Activated CD4-positive, alpha-beta T cell treated with anti-CD3 and anti-CD28 coated beads, Interleukin-2, amount 50 U/mL, for 1 hour (primary cell): Measurements from ENCODE around the gene SPATA31D3.
"Not testable (repeated sequence)": the region's sequence is repeated elsewhere in the genome, so short reads cannot be mapped to it uniquely, and the experiment has no call there.

ENCODE experiments used
- DNase-seq: peaks from one replicate; pipeline ENCODE4 v3.0.0-alpha.2; 2020

The SPATA31D3 gene

DNA sequence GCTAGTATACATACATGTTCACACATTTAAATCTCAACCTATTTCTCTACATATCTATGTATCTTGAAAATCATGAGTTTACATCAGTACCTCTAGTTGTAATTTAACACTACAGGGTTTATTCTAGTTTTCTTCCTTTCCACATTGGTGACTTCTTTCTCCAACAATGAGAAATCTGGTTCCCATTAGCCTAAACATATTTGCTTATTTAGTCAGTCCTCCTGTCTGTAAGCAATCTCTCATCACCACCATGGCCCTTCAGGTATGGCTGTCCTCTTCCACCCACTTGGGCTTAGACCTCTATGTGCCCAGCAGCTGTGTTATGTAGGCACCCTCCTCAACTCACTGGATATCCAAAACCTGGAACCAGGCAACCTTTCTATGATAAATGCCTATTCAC lies 37.3 kb downstream of the SPATA31D3 start:
- DNase-seq, result no peak

DNA sequence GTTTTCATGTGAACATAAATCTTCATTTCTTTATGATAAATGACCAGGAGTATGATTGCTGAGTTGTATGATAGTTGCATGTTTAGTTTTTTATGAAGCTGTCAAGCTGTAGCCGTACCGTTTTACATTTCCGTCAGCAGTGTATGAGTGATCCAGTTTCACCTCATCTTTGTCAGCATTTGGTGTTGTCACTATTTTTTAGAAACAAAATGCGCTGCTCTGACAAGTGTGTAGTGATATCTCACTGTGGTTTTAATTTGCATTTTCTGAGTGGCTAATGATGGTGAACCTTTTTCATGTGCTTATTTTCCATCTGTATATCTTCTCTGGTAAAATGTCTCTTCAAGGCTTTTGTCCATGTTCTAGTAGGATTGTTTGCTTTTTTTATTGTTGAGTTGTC lies 38.6 kb downstream of the SPATA31D3 start:
- DNase-seq, result no peak

DNA sequence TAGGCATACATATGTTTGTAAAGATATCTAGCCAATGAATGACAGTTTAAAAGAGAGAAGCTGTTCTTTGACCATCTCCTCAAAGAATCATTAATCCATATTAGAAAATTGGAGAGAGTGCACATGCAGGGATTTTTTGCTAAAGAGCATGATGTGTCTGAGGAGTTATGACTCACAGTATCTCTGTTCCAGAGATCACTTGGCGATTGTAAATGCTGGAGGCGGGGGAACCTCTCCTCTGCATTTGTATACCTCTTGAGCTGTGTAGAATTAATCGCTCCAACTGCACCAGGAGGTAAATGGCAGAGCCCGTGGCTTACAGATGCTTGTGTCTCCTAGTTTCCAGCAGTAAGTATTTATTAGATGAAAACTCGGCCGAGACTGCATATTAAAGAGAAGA lies 41.6 kb downstream of the SPATA31D3 start:
- no peak for DNase-seq

DNA sequence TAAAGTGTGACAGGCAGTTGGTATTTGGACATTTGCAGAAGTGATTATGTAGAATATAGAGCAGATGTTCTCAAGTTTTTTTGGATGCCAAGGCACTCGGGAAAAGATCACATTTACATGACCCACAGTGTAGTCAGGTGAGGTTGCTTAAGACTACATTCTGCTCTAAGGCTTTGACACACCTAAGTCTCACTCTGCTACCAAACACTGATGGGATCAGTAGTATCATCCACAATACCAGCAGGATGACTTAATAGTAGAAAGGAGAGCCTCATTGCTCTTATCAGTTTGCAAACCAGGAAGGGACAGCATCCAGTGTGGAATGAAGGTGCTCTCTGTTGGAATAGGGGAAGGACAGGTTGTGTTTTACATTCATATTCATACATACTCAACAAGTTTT lies 42.8 kb downstream of the SPATA31D3 start:
- DNase-seq, result no peak

DNA sequence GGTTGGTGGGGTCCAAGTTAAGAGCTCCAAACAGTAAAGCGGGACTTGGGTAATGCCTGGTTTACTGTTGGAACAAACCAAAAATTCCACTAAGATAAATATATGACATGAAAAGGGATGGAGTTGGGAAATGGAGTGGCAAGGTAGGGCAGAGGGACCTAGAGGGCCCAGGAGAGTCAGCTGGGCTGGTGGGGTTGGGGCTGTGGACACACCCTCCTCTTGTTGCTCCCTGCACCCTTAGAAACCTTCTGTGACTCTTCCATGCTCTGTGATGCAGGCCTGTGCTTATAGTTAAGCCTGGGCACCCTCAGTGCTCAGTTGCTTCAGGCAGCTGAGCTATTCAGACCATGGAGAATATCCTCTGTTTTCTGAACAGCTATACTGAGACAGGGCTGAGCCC lies 45.2 kb downstream of the SPATA31D3 start, which contains the start of gene SPATA31D1:
Gene SPATA31D1 (plus strand): TSS at position 301 of the 400 bp plus-strand sequence. CDS start 47 bp downstream, at position 348.
- not testable (repeated sequence) for DNase-seq

DNA sequence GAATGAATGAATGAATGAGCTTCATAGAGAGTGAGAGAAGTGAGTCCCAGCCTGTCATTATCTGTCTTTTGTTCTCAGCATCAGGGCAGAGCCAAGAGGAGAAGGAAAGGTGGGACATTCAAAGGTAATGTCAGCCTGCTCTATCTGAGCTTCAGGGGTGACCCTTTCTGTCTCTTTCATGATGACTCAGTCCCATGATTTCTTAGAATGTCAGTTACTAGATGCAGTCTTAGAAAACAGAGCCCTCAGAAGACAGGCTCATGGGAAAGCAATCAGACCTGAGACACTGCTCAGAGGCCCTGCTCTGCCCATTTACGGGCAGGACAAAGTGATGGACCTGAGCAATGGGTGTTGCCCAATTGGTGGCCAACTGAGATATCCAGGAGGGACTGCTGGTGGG lies 46.4 kb downstream of the SPATA31D3 start:
- DNase-seq, result no peak

DNA sequence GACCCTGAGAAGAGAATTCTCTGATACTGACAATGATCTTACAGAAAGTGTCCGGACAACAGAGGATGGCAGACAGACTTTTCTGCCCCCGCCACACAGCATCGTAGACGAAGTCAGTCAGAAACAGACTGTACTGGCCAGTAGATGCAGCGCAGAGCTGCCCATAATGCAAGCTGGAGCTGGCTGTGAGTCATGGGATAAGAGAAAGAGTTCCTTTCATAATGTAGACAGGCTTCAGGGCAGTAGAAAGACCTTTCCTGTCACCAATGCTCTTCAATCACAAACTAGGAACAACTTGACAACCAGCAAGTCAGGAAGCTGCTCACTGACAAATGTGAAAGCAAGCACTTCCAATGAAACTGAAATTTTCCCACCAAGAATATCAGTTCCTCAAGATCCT lies 50.4 kb downstream of the SPATA31D3 start:
- DNase-seq, result no peak
